LHCN-M2 (cell line): Measurements from ENCODE around the gene RGMA. TPM values are rescaled to one million over a fixed set of nuclear protein-coding genes. Genes with fewer than 3 reads are reported as not detected.
"Not testable (repeated sequence)": the region's sequence is repeated elsewhere in the genome, so short reads cannot be mapped to it uniquely, and the experiment has no call there.

ENCODE experiments used
- DNase-seq: peaks from one replicate; pipeline ENCODE4 v3.0.0-alpha.2; 2012; ENCODE audit warnings: low read depth
- total RNA-seq: library from RNA; depleted of rRNA; stranded (reverse); fragments of >200 nt; gene quantifications from 2 replicates; pipeline ENCODE4 v1.2.3, GENCODE V29; 2014

The RGMA gene
- total RNA-seq, 1 experiment from 2014 or later = not detected

DNA sequence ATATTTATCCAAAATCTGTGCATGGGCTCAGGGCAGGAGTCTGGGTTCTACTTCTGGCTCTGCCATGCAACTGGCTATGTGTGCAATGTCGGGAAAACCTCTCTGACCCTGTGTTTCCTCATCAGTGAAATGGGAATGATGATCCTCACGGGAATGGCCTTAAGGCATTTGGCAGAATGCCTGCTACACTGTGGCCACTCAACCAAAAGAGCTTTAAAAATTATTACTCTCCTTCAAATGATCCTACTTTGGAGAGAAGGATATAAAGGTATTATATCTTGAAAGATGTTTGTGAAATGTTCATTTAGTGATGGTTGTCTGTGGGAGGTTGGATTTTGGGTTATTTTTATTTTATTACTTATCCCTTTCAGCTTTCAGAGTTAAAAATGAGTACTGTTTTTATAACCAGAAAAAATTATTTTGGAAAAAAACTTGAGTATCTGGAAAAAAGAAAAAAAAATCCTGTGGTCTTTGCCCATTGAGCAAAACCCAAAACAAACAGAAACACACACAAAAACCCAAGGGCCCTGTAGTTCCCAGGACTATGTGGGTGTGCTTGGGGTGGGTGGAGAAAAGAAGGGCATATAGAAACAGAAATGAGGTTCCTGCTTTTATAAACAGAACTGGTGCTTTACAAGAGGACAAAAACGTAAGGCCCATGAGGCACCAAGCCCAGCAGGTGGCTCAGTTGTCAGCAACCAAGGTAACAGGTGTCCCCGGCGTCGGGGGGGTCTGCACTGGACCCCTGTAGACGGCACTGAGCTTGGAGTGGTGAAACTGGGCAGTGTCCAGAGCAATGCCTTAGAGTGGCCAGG, 22.0 kb downstream of the RGMA start:
- DNase-seq = no peak

GRCh38 chr15:93066224-93066681, 22.8 kb downstream of the RGMA start:
- DNase-seq = no peak

DNA sequence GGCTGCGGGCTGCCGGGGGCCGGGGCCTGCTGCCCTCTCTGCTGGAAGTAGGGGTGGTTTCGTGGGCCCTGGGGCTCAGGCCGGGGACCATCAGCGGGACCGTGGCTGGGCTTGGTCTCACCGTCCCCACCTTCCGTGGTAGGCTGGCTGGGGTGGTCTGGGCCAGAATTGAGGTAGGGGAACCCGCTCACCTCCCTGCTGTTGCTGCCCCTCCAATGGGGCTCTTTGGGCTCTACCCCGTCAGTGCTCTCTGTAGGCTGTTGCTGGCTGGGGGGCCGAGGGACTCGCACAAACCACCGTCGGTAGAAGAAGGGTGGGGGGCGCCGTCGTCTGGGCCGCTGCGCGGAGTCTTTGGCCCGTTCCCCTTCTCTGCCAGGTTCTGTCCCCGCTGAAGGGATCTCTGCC, 23.4 kb downstream of the RGMA start:
- no peak for DNase-seq

DNA sequence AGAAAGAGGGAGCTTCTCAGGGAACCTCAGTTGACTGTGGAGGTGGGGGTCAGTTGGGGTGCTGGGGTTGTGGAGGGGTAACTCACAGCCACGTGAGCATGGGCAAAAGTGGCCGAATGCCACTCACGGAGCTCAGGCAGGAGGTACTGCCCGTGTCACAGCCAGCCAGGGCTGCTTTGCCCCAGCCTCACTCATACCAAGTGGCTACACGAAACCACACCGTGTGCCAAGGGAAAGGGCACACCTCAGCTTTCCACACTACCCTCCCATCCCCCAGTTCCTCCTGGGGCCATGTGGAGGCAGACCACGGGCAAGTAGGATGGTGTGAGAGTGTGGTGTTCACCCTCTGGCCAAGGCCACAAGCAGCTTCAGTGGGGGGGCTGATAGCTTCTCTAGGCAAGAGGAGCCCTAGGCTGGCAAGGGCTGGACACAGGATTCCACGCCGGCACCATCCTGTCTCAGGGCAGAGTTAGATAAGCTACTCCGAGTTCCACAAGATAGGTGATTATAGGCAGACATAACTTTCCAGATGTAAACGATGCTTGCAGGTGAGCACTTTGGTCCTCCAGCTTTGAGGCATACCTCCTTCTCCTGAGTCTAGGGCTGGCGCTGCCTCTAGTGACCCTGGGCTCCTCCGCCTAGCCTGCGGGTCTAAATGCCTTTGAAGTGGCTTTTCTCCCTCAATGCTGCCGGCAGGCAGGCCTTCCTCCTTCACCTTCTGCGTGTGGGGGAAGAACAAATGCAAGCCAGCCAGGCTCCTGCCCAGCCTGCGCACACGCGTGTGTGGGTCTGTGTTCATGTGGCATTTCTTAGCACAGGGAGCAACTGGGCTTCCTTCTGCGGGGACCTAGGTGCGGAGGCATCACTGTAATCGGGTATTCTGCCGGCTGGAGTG, 25.0 kb downstream of the RGMA start:
- DNase-seq = no peak

DNA sequence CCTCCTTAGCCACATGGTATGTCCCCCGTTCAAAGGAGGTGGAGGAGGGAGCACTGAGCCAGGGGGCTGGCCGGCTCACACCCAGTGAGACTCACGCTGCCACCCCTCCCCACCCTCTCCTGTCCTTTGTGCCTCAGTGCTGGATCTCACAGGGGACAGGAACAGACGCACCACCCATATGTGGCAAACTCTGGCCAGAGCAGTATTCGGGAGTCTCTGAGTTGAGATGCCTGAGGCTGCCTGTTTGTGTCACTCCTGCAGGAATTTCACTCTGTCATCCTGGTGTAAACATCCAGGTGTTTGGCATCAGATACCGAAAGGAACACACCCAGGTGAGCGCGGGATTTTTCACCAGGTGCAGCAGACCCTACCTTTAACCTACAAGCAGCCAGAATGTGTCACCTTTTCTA, 25.7 kb downstream of the RGMA start:
- DNase-seq = no peak

DNA sequence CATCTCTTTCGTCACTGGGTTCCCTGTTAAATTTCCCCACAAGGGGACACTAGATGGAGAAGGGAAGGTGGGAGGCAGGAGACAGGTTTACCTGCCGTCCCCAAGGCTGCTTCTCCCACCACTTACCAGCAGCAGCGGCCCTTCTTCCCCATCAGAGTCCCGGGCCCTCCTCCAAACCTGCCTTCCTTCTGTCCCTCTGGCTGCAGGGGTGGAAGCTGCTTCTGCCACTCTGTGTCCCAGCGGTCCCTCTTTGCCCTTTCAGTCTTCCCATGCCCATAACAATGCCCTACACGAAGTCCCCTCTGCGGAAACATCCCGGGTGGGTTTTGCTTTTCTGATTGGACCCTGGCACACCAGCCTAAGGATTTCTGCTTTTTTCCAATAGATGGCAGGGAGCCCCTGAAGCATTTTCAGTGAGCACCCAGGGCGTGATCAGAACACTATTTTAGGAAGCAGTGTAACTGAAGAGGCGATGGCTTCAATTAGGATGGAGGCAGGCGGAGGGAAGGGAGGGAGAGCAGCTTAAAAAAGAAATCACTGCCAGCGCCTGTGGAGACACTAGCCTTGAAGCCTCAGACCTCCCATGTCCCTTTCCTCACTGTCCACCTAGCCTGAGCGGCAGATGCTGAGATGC, 26.3 kb downstream of the RGMA start:
- not testable (repeated sequence) for DNase-seq

- DNase-seq = no peak
These were observed 28.4 kb downstream of the RGMA start for GRCh38 chr15:93060336-93061248.

GRCh38 chr15:93059442-93059841, 29.6 kb downstream of the RGMA start:
- DNase-seq = no peak

DNA sequence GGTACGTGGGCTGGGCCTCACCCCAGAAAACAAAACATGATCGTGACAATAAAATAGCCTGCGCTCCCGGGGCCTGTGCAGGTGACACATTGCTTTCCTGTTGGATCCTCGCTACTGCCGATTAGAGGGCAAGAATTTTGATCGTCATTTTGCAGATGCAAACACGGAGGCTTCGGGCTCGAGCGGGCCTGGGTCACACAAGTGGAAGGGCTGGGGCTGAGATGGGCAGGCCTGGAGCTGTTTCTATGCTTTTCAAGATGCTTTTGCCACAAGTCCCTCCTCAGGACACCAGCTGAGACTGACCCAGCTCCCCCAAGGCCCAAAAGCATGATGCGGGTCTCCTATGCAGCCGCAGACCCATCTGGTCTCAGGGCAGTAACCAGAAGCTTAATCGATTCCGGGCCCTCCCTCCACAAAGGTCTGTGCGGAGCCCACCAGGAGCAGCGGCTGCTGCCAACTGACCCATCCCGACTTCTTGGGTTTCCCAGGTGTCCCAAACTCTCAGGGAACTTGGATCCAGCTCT, 30.0 kb downstream of the RGMA start:
- DNase-seq = no peak

DNA sequence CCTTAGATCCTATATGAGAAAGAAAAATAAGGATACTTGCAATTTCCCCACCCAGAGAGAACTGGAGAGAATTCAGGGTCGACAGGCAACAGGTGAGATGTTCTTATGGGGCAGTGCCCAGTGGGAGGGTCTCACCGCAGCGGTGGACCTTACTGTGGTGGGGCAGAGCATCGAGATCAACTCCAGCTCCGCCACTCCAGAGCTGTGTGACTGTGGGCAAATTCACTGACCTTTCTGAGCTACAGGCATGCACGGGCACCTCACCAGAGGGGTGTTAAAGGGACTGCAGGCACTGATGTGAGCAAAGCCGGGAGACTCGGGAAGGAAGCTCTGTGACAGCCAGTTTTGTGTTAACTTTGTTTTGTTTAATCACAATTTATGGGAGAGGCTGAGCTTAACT, 30.9 kb downstream of the RGMA start:
- DNase-seq = no peak

DNA sequence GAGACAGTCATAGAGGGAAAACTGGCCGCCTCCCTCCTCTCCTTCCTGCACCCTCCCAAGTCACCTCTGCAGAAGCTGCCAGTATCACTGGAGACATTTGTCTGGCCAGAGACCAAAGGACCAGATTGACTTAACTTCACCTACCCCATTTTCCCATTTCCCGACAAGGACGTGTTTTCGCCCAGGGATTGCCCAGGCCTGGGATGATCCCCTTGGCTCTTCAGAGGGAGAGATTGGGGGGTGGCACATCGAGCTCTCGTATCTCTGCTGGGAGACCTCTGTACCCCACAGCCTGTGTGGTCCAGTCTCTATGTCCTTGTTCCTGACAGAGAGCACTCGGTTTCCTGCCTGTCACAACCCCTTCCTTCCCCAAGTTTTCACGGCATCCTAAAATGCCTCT, 31.4 kb downstream of the RGMA start:
- no peak for DNase-seq

DNA sequence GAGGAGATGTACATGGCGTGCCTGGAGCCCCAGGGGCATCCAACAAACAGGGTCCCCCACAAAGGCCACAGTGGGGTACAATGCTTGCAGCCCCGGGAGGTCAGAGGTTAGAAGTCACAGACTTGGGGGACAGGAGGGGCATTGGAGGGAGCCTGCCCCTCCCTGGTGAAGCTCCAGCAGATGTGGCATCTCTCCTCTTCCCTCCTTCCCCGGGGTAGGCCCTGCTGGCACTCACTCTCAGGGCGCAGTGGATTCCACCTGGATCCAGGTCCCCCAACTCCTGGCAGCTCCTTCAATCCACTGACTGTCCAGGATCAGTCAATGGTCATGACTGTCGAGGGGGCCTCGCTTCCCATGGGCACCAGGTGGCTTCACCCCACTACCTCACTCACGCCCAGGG, 32.2 kb downstream of the RGMA start:
- no peak for DNase-seq

DNA sequence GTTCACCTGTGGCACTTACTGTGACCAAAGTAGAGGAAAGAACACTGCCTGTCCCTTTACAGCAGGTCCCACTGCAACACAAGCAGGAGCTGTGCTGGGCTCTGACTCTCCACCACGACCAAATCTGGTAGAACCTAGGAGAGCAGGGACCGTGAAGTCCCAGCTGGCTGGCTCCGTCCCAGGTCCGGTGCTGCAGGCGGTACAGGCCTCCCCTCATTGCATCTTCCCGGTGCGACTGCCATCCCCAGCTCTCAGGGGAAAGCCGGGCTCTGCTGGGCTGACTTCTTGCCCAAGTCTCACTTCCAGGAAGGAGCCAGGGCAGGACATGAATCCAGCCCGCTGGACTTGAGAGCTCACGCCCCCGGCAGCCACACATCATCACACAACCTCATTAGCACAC, 33.8 kb downstream of the RGMA start:
- DNase-seq = no peak

DNA sequence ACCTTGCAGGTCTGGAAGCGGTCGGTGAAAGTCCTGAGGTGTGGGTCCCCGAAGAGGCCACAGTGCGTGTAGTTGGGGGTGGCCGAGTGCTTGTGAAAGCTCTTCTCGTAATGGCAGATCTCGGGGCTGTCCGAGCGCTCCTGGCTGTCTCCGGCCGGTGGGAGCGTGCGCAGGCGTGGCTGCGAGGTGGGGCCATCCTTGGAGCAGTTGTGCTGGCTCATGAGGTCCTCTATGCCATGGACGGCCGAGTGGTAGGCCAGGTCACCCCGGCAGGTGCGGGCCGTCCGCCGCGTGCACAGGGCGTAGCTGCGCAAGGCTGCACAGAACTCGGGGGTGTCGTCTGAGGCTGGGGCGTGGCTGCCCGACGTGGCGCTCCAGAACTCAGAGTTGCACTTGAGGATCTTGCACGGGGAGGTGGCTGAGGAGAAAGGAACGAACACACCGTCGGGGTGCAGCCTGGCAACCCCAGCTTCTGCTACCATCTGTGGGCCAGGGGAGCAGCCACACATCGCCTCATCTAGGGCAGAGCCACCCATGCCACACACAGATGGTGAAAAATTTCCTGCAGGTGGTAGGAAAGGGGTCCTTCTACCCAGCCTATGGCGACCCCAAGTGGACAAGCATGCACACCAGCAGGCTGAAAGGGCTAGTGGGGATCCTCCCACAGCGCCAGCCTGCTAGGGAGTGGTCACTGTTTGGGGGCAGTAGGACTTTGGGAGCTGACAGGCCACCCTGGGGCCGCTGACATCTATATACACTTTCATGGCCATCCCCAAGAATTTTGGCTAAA, 36.7 kb downstream of the RGMA start:
- no peak for DNase-seq

GRCh38 chr15:93051236-93052089, 37.5 kb downstream of the RGMA start:
- no peak for DNase-seq

DNA sequence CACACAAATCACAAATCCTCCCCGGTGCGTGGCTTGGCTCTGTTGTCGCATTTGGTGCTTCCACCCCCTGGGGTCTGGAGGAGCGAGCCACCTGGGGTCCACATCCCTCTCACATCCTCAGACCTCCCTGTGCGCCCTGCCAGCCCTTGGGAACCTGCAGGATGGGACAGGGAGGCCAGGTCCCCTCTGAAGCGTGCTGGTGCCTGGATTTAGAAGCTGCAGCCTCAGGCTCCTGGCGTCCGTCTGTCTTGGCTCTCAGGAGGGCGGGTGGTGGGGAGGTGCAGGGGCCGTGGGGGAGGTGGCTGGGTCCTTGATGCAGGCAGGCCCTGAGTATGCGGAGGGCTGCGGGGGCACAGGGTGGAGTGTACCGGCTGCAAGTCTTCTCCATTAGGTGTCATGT, 38.4 kb downstream of the RGMA start:
- DNase-seq = no peak

- no peak for DNase-seq
These were observed 39.0 kb downstream of the RGMA start for GRCh38 chr15:93049914-93050578.

GRCh38 chr15:93049233-93049632, 39.8 kb downstream of the RGMA start:
- no peak for DNase-seq
